ENCODE measurements around the gene NEGR1. TPM values are rescaled to one million over a fixed set of nuclear protein-coding genes. Genes with fewer than 3 reads are reported as not detected.

The NEGR1 gene
- total and polyA plus RNA-seq, 8 donors = 1.2 to 35.4 (median 7.7) TPM

GRCh38 chr1:72003092-72003491 lies 279.2 kb downstream of the NEGR1 start:
- intact Hi-C loops (cut with DNase I; ENCODE audit: low total_unique reads) = no loop called here
- Histone ChIP-seq H3K27ac (no peak overlapping the region), H3K36me3 (no peaks in the 10 kb centered on the region), H3K4me3 (no peak overlapping the region), H3K9me3 (no peaks in the 10 kb centered on the region), H3K27me3 (no peaks in the 10 kb centered on the region), H3K4me1 (peaks cover 0 to 17% (median 6%) of the 10 kb centered on the region in 4 donors)
- 24 to 50% (median 42%) methylated on average over 3 of the region's 3 CpGs for WGBS, 5 donors
- TF ChIP-seq POLR2A (IDR thresholded peaks at IDR 0.05) = no peak
- no peak for TF ChIP-seq EP300 (IDR thresholded peaks at IDR 0.05)
- TF ChIP-seq, protein P1, sequence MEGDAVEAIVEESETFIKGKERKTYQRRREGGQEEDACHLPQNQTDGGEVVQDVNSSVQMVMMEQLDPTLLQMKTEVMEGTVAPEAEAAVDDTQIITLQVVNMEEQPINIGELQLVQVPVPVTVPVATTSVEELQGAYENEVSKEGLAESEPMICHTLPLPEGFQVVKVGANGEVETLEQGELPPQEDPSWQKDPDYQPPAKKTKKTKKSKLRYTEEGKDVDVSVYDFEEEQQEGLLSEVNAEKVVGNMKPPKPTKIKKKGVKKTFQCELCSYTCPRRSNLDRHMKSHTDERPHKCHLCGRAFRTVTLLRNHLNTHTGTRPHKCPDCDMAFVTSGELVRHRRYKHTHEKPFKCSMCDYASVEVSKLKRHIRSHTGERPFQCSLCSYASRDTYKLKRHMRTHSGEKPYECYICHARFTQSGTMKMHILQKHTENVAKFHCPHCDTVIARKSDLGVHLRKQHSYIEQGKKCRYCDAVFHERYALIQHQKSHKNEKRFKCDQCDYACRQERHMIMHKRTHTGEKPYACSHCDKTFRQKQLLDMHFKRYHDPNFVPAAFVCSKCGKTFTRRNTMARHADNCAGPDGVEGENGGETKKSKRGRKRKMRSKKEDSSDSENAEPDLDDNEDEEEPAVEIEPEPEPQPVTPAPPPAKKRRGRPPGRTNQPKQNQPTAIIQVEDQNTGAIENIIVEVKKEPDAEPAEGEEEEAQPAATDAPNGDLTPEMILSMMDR (IDR thresholded peaks at IDR 0.05) = no peak
- no peak for TF ChIP-seq POLR2AphosphoS5 (IDR thresholded peaks at IDR 0.05)
- DNase-seq = no peak

GRCh38 chr1:72000809-72001208 lies 281.5 kb downstream of the NEGR1 start:
- H3K27me3 ChIP-seq = no peaks in the 10 kb centered on the region
- TF ChIP-seq, protein P1 (IDR thresholded peaks at IDR 0.05) = no peak
- no peak for TF ChIP-seq POLR2A (IDR thresholded peaks at IDR 0.05)
- TF ChIP-seq EP300 (IDR thresholded peaks at IDR 0.05) = no peak
- TF ChIP-seq POLR2AphosphoS5 (IDR thresholded peaks at IDR 0.05) = no peak
- H3K27ac ChIP-seq = no peak overlapping the region
- WGBS, 5 donors = 77 to 85% (median 81%) methylated on average over 4 of the region's 4 CpGs
- peaks cover 0 to 12% (median 5%) of the 10 kb centered on the region in 4 donors for H3K4me1 ChIP-seq
- no peaks in the 10 kb centered on the region for H3K9me3 ChIP-seq
- no peaks in the 10 kb centered on the region for H3K36me3 ChIP-seq
- intact Hi-C loops (cut with DNase I; ENCODE audit: low total_unique reads) = no loop called here
- no peak for DNase-seq
- no peak overlapping the region for H3K4me3 ChIP-seq

DNA sequence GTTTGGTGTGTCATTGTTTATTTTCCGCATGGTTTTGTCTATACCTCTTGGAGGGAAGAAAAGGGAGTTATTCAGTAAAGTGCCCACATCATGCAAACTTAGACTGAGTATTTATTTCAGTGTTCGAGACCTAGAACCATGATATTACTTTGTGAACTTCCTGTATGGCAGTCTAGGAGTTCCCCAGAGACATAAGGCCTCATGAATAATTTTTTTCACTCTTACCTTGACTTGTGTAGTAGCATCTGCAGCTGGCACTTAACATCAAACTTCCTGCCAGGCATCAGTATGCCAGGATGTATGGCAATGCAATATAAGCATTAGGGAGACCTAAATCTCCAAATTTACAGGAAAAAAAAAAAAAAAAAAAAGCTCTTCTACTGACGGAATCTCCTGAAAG lies 287.7 kb downstream of the NEGR1 start:
- H3K4me1 ChIP-seq = no peaks in the 10 kb centered on the region
- TF ChIP-seq, protein P1 (IDR thresholded peaks at IDR 0.05) = no peak
- TF ChIP-seq POLR2AphosphoS5 (IDR thresholded peaks at IDR 0.05) (no peak), POLR2A (IDR thresholded peaks at IDR 0.05) (no peak), EP300 (IDR thresholded peaks at IDR 0.05) (no peak)
- DNase-seq = no peak
- intact Hi-C loops (cut with DNase I; ENCODE audit: low total_unique reads) = no loop called here
- H3K4me3 ChIP-seq = no peak overlapping the region
- H3K27ac ChIP-seq = no peak overlapping the region
- H3K9me3 ChIP-seq = no peaks in the 10 kb centered on the region
- WGBS, 5 donors = 90 to 93% (median 91%) methylated on average over 3 of the region's 3 CpGs
- no peaks in the 10 kb centered on the region for H3K27me3 ChIP-seq
- H3K36me3 ChIP-seq = no peaks in the 10 kb centered on the region

- no peaks in the 10 kb centered on the region for H3K9me3 ChIP-seq
- H3K4me1 ChIP-seq = peaks cover 0 to 17% (median 9%) of the 10 kb centered on the region in 4 donors
- intact Hi-C loops (cut with DNase I; ENCODE audit: low total_unique reads) = no loop called here
- 48 to 67% (median 62%) methylated on average over 6 of the region's 6 CpGs for WGBS, 5 donors
- DNase-seq = no peak
- no peak for TF ChIP-seq POLR2A (IDR thresholded peaks at IDR 0.05)
- TF ChIP-seq, protein P1 (IDR thresholded peaks at IDR 0.05) = no peak
- TF ChIP-seq EP300 (IDR thresholded peaks at IDR 0.05) = no peak
- TF ChIP-seq POLR2AphosphoS5 (IDR thresholded peaks at IDR 0.05) = no peak
- no peaks in the 10 kb centered on the region for H3K36me3 ChIP-seq
- no peak overlapping the region for H3K27ac ChIP-seq
- H3K27me3 ChIP-seq = no peaks in the 10 kb centered on the region
- H3K4me3 ChIP-seq = no peak overlapping the region
Observed at GRCh38 chr1:71987181-71987580, 295.2 kb downstream of the NEGR1 start.

Measured in stomach (tissue), 9 donors.